Activated CD4-positive, CD25-positive, alpha-beta regulatory T cell treated with anti-CD3 and anti-CD28 coated beads, Interleukin-2, amount 50 U/mL, for 24 hours (primary cell): ENCODE measurements around the gene EZR.
"Not testable (repeated sequence)": the region's sequence is repeated elsewhere in the genome, so short reads cannot be mapped to it uniquely, and the experiment has no call there.

Experiments used
- ATAC-seq, 2 donors: fragments of 150-1000 bp; cut with Tn5 transposase; one replicate each; pipeline ENCODE4 v1.10.0; 2021; ENCODE audit warnings: mild to moderate bottlenecking in 1 of 2, moderate library complexity in 1 of 2

Gene EZR

DNA sequence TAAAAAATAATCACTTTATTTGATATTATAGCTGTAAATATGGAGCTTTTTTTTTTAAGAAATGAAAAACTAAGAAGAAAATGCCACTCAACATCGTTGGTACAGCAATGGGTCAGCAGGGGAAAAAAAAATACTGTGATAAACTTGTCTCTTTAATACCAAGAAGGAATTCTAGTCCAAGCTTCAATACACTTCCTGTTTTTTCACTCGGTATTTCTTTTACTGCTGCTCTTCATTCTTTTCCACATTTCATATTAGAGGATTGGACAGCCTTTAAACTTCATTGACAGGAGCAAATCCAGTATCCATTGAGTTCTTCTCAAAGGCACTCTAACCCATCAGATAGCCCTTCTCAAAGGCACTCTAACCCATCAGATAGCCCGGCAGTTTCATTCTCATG is 22.2 kb upstream of the EZR start:
- ATAC-seq, result no peak

DNA sequence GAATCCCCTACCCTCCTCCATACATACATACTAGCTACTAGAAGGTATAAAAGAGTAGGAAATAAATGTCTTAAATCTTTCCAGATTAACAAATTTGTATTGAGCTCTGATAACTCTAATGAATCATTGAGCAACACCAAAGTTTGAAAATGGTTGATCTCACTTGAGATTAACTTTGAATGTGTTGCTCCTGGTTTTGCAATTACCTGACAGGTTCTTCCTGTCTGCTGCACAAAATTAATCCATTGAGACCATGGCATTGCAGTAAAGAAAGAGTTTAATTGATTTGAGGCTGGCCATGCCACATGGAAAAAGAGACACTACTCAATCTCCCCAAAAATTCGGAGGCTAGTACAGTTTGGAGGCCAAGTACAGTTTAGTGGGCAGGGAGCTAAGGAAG is 21.3 kb upstream of the EZR start:
- no peak for ATAC-seq

DNA sequence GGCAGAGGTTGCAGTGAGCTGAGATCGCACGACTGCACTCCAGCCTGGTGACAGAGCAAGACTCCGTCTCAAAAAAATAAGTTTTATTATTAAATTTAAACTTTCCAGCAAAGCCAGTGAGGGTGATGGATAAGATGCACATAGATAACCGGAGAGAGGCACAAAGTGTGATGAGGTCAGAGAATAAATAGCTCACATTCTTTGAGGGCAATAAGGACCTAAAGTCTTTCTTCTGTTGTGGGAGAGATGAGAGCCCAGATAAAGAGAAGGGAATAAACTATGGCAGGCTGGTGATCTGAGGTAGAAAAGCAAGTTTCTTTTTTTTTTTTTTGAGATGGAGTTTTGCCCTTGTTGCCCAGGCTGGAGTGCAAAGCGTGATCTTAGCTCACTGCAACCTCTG is 20.6 kb upstream of the EZR start:
- no peak for ATAC-seq

DNA sequence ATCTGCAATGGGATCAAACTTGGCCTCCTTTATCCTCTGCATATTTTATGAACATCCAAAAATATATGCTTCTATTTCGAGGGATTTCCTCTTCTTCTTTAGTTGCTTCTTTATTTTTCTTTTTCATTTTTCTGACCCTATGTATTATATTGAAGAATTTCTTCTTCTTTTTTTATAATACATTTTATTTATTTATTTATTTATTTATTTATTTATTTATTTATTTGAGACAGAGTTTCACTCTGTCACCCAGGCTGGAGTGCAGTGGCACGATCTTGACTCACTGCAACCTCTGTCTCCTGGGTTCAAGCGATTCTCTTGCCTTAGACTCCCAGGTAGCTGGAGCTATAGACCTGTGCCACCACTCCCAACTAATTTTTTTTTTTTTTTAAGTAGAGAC is 19.6 kb upstream of the EZR start:
- not testable (repeated sequence) for ATAC-seq

DNA sequence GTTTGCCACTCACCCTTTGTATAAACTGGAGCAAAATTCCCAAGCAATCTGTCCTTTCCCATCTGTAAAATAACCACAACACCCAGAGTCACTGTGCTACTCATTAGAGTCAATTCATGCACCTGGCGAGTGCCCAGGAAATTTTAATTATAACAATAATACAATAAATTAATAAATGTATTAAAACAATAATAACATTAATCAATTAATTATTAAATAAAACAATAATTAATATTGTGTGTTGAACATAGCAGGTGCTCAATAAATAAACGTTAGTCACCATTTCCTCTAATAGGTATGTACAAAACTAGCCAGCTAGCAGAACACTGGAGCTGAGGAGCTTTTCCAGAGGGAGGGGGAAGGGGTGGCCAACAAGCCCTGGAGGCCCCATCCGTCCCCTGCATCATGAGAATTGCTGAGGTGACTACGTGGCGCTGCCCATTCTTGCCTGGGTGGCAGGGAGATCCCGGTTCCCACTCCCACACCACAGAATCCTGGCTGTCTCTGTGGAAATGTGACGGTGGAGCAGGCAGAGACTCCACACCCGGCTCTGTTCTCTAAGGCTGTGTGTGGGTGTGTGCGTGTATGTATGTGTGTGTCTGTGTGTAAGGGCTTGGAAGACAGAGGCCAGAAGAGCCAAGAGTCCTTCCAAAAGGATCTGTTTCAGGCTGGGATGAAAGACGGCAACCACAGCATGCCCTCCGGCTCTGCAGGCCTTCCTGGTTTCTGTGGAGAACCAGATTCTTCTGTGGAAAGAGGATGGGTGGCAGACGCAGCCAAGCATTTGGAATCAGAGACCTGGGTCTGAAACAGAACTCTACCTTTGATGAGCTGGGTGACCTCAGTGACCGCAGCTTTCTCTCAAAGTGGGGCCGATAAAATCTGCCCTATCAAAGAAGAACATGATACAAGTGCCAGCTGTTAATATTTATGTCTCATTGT is 18.8 kb upstream of the EZR start:
- ATAC-seq, result no peak

DNA sequence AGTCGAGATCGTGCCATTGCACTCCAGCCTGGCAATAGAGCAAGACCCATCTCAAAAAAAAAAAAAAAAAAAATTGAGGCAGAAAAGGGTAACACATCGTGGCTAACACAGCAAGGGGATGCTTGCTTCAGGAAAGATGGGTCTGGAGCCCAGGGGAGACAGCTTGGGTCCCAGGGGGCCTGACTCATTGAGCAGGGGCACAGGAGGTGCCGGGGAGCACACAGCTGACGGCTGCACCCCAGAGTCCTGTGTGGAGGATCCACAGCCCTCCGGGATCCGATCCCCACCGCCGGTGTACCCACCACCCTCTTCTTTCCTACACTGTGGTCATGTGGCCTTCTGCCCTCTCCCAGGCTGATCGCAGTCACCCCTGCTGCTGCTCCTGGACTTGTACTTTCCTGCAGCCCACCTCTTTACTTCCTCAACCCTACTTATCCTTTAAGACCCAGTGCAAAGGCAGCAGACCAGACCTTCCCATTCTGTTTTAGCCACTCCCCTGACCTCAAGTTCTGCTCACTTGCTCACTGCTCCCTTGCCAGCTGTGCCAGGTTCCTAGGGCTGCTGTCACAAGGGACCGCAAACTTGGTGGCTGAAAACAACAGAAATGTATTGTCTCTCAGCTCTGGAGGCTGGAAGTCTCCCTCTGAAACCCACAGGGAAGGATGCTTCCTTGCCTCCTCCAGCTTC is 17.6 kb upstream of the EZR start:
- ATAC-seq, result no peak

DNA sequence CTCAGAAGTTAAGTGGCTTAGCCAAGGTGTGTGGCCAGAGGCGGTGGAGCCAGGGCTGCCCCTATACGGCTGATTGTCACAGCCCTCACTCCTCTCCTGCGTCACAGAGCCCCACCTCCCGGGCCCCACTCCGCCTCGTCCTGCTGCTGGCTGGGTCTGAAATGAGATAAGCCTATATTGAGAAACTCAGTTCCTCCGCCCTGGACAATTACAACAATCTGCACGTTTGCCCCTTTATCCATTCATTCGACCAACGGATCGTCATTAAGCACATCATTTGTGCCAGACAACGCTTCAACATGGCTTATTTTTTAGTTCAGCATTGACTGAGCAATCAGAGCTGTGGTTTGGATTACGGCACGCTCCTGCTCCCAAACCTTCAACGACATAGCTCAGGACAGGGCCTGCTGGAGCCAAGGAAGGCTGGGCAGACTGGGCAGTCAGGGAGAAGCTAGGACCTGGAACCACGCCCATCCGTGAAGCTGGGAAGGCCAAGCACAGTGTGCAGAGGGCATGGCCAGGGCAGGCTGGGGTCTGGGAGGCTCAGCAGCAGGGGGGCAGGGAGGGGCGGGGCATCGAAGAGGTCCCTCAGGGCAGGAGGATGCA is 16.6 kb upstream of the EZR start:
- no peak for ATAC-seq

DNA sequence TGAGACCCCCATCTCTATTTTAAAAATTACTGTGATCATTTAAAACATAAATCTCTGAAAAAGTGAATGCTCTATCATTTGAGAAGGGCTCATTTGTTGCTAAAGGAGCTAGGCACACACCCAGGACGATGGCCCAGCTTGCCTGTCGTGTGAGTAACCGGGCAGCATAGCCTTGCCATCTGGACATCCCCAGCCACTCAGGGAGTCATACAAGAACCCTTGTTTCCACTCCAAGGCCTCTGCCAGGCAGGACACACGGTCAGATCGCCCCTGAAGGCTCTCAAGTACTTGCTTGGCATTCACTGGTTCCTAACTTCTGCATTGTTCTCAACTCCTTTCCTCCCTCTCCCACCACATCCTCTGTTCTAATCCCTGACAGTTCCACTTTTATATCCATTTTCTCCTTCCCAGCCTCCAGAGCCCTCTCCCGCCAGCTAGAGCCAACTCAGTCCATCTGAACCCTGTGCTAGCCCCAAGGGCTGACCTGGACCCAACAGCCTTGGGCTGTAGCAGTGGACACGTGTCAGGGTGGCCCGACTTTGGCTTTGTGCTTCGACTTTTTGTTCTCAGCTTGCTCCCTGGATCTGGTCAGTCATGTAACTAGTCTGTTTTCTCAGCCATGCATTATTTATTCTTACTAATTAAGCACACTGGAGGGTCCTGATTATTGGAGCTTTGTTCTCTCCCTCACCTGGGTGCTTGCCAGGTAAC is 15.7 kb upstream of the EZR start:
- ATAC-seq, result no peak

DNA sequence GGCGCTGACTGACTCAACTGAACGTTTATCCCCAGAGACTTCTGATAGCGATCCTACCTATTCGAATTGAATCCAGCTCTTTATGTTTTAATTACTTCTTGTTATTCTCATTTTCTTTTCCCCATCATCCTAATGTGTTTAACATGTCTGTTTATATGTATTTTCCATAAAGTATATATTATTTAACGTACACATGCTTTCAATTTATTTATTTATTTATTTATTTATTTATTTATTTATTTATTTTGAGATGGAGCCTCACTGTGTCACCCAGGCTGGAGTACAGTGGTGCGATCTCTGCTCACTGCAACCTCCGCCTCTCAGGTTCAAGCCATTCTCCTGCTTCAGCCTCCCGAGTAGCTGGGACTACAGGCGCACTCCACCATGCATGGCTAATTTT is 13.6 kb upstream of the EZR start:
- ATAC-seq, result not testable (repeated sequence)

DNA sequence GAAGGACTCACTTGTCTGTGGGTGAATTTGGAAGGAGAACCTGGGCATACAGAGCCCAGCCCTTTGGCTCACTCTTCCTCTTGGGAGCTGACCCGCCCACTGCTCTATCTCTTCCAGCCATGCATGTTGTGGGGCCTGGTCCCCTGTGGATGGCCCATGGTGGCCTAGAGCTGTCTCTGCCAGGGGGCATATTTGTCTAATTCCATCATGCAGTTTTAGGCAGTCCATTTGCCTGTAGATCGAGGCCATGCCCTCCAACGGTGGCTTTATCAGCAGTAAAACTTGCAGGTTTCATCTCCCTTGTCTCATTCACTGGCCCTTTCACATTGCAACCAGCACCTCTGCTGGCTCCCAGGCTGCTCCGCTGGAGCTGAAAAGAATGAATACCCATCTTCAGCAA is 12.9 kb upstream of the EZR start:
- no peak for ATAC-seq

DNA sequence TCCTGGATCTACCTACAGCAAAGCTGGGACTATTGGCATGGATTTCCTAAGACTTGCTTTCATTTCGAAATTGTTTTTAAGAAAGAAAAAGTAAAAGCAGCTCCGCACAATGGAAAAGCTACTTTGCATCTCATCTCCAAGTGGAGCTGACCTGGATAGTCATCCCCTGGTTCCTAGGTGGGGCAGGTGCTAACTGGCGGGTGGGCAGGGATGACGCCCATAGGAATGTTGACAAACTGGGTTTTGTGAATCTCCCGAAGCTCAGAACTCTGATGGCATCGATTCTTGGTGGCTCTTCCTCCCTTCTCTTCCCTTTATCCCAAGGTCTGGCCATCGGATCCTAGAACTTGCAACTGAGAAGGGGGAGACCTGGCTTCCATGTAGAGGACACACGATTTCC is 12.4 kb upstream of the EZR start:
- no peak for ATAC-seq

DNA sequence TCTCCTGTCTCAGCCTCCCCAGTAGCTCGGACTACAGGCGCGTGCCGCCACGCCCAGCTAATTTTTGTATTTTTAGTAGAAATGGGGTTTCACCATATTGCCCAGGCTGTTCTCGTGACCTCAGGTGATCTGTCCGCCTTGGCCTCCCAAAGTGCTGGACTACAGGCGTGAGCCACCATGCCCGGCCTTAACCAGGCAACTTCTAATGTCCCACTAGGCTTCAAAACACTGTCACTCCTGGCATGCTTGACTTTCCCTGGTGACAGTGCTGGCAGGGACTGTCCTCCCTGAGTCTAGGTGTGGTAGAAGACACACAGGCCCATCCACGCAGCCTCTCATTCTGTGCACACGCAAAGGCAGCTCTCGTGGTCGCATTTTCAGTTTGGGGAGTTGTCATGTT is 11.6 kb upstream of the EZR start:
- no peak for ATAC-seq

DNA sequence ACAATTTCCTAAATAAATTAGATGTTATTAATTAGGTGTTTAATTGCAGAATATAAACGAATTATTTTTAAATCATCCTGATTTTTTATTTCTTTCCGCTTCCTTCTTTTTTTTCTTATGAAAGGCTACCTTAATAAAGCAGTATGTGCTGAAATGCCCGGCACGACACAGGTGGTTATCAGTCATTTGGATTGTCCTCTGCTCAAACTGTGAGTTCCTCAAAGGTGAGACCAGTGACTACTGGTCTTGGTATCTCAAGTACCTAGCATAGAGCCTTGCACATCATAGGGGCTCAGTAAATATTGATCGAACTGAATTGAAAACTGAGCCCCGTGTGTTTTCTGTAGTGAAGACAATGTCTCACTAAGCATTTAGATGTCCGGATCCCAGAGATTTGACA is 9.6 kb upstream of the EZR start:
- ATAC-seq, result no peak

DNA sequence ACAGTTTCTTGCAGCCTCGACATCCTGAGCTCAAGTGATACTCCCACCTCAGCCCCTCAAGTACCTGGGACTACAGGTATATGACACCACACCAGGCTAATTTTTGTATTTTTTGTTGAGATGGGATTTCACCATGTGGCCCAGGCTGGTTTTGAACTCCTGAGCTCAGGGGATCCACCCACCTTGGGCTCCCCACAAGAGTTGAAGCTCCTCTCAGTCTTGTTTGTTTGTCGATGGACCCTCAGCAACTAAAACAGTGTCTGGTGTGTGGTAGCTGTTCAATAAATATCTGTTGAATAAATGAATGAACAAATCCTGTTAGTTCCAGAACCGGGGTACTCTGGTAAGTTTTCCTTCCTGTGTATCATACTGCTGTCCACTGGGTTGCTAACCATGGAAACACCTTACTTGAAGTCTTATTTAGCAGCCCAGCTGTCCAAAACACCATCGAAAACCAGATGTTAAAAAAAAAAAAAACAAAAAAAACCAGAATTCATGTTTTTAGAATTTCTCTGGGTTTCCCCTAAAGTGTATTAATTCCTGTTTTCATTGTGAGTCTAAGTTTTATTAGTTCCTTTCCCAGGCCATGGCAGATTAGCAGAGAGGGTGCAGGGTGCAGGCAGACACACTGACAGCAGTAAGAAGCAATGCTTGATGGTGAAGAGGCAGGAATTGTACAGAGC is 7.8 kb upstream of the EZR start:
- peak in 1 of 2 donors; percentile 57 for ATAC-seq

DNA sequence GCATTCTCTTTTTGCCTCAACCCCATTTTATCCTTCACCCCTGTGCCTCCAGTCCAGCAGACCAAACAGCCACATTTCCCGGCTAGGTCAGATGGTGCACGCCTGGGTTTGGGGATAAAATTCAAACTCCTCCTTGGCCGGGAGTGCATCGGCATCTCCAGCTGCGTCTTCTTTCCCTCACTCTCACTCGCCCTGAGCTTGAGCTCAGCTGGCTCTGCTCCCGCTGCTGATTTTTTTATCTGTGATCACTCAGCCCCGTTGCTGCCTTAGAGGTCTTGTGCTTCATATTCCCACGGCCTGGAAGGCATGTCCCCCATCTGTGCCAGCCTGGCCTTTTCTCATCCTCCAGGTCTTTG is 6.8 kb upstream of the EZR start:
- ATAC-seq, result no peak

DNA sequence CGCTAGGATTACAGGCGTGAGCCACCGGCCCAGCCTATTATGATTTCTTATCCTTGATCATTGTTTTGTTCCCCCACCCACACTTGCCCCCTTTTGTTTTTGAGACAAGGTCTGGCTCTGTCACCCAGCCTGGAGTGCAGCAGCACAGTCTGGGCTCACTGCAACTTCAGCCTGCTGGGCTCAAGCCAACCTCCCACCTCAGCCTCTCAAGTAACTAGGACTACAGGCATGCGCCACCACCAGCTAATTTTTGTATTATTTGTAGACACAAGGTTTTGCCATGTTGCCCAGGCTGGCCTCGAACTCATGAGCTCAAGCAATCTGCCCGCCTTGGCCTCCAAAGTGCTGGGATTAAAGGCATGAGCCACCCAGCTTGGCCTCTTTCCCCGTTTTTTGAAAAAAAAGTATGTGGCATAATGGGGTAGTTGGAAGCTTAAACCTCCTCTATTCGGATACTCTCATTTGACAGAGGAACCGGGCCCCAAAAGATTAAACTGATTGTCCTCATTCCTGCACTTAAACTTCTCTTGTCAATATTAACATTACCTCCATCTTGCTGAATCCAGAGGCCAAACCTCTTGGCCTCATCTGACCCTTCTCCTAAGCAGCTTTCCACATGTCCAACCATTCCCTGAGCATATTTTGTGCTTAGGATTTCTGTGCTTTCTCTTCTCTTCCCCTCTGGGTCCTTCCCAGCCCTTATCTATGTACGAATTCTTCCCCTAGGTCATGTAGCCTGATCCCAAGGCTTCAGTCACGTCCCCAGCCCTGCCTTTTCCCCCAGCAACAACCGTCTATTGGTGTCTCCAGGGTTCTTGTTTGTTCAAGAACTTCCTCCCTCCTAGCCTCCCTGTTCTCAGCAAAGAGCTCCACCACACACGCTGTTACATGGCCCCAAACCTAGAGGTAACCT is 6.1 kb upstream of the EZR start:
- ATAC-seq, result no peak

DNA sequence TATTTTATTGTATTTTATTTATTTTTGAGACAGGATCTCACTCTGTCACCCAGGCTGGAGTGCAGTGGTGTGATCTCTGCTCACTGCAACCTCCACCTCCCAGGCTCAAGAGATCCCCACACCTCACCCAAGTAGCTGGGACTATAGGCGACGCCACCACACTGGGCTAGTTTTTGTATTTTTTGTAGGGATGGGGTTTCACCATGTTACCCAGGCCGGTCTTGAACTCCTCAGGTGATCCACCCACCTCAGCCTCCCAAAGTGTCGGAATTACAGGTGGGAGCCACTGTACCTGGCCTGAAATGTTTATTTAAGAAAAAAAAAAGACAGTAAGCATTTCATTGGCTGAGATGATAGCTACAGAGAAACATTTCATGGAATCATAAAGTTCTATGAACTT is 4.4 kb upstream of the EZR start:
- ATAC-seq, result not testable (repeated sequence)

DNA sequence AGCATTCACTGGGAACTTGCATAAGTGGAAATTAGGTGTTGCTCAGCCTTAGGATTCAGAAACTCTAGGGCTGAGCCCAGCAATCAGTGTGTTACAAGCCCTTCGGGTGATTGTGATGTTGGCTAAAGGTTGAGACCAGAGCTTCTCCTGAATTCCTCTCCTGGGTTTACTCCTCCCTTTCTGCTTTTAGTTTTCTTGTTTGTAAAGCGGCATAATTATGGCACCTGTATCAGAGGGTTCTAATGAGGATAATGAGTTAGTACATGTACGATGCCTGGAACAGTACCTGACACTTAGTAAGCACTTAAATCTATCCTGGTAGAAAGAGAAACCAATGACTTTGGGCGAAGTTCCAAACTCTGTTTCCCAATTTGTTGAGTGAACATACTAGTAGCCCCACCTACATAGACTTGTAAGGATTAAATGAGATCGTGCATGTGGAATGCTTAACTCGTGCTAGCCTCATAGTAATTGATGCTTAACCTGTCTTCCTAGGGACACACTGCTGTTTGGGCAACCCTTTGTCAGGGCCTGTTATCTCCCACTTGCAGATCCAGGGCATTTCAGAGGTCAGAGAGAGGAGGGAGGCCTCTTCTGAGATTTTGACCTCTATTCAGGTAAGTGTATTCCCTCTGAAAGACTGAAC is 932 bp upstream of the EZR start:
- ATAC-seq, result no peak

DNA sequence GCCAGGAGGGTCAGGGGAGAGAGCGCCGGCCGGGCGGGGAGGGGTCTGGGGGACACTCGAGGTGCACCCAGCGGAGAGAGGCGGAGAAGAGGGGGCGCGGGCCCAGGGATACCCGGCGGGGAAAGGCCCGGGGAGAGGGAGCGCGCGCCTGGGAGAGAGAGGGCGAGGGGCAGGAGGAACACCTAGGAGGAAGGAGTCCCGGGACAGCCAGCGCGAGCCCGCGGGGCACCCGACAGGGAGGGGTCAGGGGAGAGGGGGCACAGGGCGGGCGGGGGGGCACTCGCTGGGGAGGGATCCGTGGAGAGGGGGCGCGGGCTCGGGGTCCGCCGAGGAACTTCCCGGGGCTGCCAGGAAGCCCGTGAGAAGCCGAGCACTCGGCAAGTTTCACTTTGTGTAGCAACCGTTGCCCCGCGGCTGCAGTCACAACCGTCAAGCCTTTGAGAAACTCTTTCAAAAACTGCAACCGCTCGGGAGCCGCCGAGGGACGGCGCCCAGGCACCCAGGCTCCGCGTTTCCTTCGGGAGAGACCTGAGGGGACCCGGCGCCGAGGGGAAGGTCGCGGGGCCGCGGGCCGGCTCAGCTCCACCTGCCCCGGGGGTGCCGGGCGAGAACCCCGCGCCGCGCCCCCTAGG is 471 bp downstream of the EZR start:
- peak; percentile 35 to 49 for ATAC-seq
